Mesendoderm (in vitro differentiated cells): ENCODE measurements around the gene SHC3.

Source experiments
- DNase-seq: peaks from one replicate; pipeline ENCODE4 v3.0.0; 2013
- H2AK5ac ChIP-seq: 2 replicates; pipeline ENCODE4 v1.6.1; 2013; ENCODE audit warnings: low read length, inconsistent platforms
- H2BK120ac ChIP-seq: 2 replicates; pipeline ENCODE4 v1.6.1; 2013; ENCODE audit warnings: low read depth, mild to moderate bottlenecking, low read length, moderate library complexity, mixed read lengths
- H2BK15ac ChIP-seq: replicated peaks from 2 replicates; pipeline ENCODE4 v1.6.1; 2013; ENCODE audit warnings: low read depth, mild to moderate bottlenecking, moderate library complexity
- H2BK5ac ChIP-seq: 2 replicates; pipeline ENCODE4 v1.6.1; 2013; ENCODE audit warnings: low read length, inconsistent platforms
- H3K18ac ChIP-seq: 2 replicates; pipeline ENCODE4 v1.6.1; 2013; ENCODE audit warnings: mild to moderate bottlenecking, low read length, mixed read lengths
- H3K23ac ChIP-seq: one replicate; pipeline ENCODE4 v1.6.1; 2013; ENCODE audit warnings: low read length
- H3K27ac ChIP-seq: 2 replicates; pipeline ENCODE4 v1.5.1; 2013; ENCODE audit warnings: low read depth, mild to moderate bottlenecking, inconsistent platforms, low read length, moderate library complexity
- H3K27me3 ChIP-seq: 2 replicates; pipeline ENCODE4 v1.6.1; 2013; ENCODE audit warnings: low read length, control low read depth, mild to moderate bottlenecking, inconsistent platforms; ENCODE audit not compliant: insufficient read depth, poor library complexity
- H3K36me3 ChIP-seq: 2 replicates; pipeline ENCODE4 v1.6.1; 2013; ENCODE audit warnings: low read length, inconsistent platforms; ENCODE audit not compliant: control insufficient read depth, insufficient read depth
- H3K4ac ChIP-seq: one replicate; pipeline ENCODE4 v1.6.1; 2013; ENCODE audit warnings: low read depth, mild to moderate bottlenecking, low read length, moderate library complexity
- H3K4me1 ChIP-seq: 2 replicates; pipeline ENCODE4 v1.6.1; 2013; ENCODE audit warnings: low read depth, low read length, inconsistent platforms; ENCODE audit not compliant: control insufficient read depth
- H3K4me2 ChIP-seq: 2 replicates; pipeline ENCODE4 v1.6.1; 2013; ENCODE audit warnings: low read length
- H3K4me3 ChIP-seq: 2 replicates; pipeline ENCODE4 v1.5.1; 2013; ENCODE audit warnings: mild to moderate bottlenecking, low read length
- H3K56ac ChIP-seq: one replicate; pipeline ENCODE4 v1.6.1; 2013; ENCODE audit warnings: low read length
- H3K79me1 ChIP-seq: 2 replicates; pipeline ENCODE4 v1.6.1; 2013; ENCODE audit warnings: low read length, inconsistent platforms
- H3K79me2 ChIP-seq: 2 replicates; pipeline ENCODE4 v1.6.1; 2013; ENCODE audit warnings: mild to moderate bottlenecking, low read length; ENCODE audit not compliant: control insufficient read depth, insufficient read depth
- H3K9ac ChIP-seq: 2 replicates; pipeline ENCODE4 v1.6.1; 2013; ENCODE audit warnings: low read length, inconsistent platforms
- H4K5ac ChIP-seq: one replicate; pipeline ENCODE4 v1.6.1; 2013; ENCODE audit warnings: low read length
- H4K8ac ChIP-seq: one replicate; pipeline ENCODE4 v1.6.1; 2013; ENCODE audit warnings: low read depth, mild to moderate bottlenecking, control low read depth, low read length, moderate library complexity
- WGBS: extraction: QIAGEN DNeasy Blood & Tissue Kit; methylation state at CpG from one replicate; pipeline ENCODE4 v1.1.7; 2013; ENCODE audit warnings: low lambda C conversion rate, missing lambda C conversion rate; ENCODE audit not compliant: insufficient coverage; ENCODE audit errors: extremely low coverage; 5-methylcytosine and 5-hydroxymethylcytosine counted together

The SHC3 gene

GRCh38 chr9:88975966-88976889, 202.4 kb downstream of the SHC3 start:
- Histone ChIP-seq H4K5ac (no peak overlapping the region), H3K4ac (no peak overlapping the region), H2BK15ac (no peak overlapping the region), H3K79me1 (no peaks in the 10 kb centered on the region), H3K9ac (no peak overlapping the region), H3K27me3 (no peaks in the 10 kb centered on the region), H3K36me3 (no peaks in the 10 kb centered on the region), H3K79me2 (no peaks in the 10 kb centered on the region), H3K4me2 (no peak overlapping the region), H2BK5ac (no peak overlapping the region), H3K4me3 (no peak overlapping the region), H2BK120ac (no peak overlapping the region), H3K23ac (no peak overlapping the region), H4K8ac (no peak overlapping the region), H2AK5ac (no peak overlapping the region), H3K18ac (no peak overlapping the region), H3K27ac (no peak overlapping the region), H3K4me1 (no peaks in the 10 kb centered on the region), H3K56ac (no peak overlapping the region)
- no peak for DNase-seq
- WGBS: no CpG with 5 or more reads among the region's 8 CpGs

GRCh38 chr9:88974641-88975040, 204.0 kb downstream of the SHC3 start:
- Histone ChIP-seq H3K18ac (no peak overlapping the region), H3K27me3 (no peaks in the 10 kb centered on the region), H3K9ac (no peak overlapping the region), H3K23ac (no peak overlapping the region), H3K4me3 (no peak overlapping the region), H3K4me2 (no peak overlapping the region), H3K27ac (no peak overlapping the region), H2BK15ac (no peak overlapping the region), H2BK5ac (no peak overlapping the region), H3K36me3 (no peaks in the 10 kb centered on the region), H4K8ac (no peak overlapping the region), H3K79me1 (no peaks in the 10 kb centered on the region), H3K56ac (no peak overlapping the region), H2BK120ac (no peak overlapping the region), H3K79me2 (no peaks in the 10 kb centered on the region), H2AK5ac (no peak overlapping the region), H4K5ac (no peak overlapping the region), H3K4me1 (no peaks in the 10 kb centered on the region), H3K4ac (no peak overlapping the region)
- no CpG with 5 or more reads among the region's 7 CpGs for WGBS
- no peak for DNase-seq

DNA sequence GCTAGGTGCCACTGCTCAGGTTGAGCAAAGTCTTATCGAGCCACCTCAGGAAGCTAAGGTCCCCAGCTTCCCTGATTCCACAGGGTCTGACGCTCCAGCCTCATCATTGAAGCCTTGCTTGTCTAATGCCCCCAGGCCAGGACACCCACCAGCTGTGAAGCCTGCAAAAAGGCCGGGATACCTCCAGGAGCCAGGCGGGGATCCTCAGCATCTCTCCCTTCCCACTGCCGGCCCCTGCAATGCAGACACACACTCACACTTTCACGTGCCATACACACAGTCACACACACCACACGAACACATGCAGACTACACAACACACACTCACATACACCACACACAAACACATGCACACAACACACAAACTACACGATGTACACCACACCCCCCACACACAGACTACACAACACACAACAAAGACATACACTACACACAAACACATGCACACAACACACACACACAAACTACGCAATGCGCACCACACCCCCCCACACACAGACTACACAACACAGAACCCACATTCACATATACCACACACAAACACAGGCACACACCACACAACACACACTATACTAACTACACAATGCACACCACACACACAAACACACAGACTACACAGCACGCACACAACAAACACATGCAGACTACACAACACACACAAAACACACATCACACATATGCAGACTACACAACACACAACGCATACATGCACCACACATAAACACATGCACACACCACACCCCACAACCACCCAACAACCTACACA, 205.2 kb downstream of the SHC3 start:
- Histone ChIP-seq H3K4me1 (no peaks in the 10 kb centered on the region), H3K4me2 (no peak overlapping the region), H3K27me3 (no peaks in the 10 kb centered on the region), H3K79me2 (no peaks in the 10 kb centered on the region), H3K23ac (no peak overlapping the region), H2BK5ac (peak overlapping the region; percentile 20), H3K56ac (no peak overlapping the region), H3K27ac (no peak overlapping the region), H2BK15ac (no peak overlapping the region), H3K9ac (no peak overlapping the region), H2BK120ac (no peak overlapping the region), H2AK5ac (peak overlapping the region; percentile 29), H3K79me1 (no peaks in the 10 kb centered on the region), H3K4ac (no peak overlapping the region), H3K4me3 (no peak overlapping the region), H4K8ac (no peak overlapping the region), H3K18ac (no peak overlapping the region), H4K5ac (no peak overlapping the region), H3K36me3 (no peaks in the 10 kb centered on the region)
- DNase-seq: peak; percentile 64
- no CpG with 5 or more reads among the region's 12 CpGs for WGBS

GRCh38 chr9:88972401-88972800, 206.2 kb downstream of the SHC3 start:
- no CpG with 5 or more reads among the region's 4 CpGs for WGBS
- Histone ChIP-seq H3K79me2 (no peaks in the 10 kb centered on the region), H3K4ac (no peak overlapping the region), H3K56ac (no peak overlapping the region), H3K9ac (no peak overlapping the region), H2BK5ac (no peak overlapping the region), H3K4me2 (no peak overlapping the region), H3K18ac (no peak overlapping the region), H4K8ac (no peak overlapping the region), H3K27me3 (no peaks in the 10 kb centered on the region), H4K5ac (no peak overlapping the region), H3K4me1 (no peaks in the 10 kb centered on the region), H3K36me3 (no peaks in the 10 kb centered on the region), H2BK15ac (no peak overlapping the region), H3K79me1 (no peaks in the 10 kb centered on the region), H2AK5ac (no peak overlapping the region), H3K4me3 (no peak overlapping the region), H3K27ac (no peak overlapping the region), H3K23ac (no peak overlapping the region), H2BK120ac (no peak overlapping the region)
- DNase-seq: no peak

DNA sequence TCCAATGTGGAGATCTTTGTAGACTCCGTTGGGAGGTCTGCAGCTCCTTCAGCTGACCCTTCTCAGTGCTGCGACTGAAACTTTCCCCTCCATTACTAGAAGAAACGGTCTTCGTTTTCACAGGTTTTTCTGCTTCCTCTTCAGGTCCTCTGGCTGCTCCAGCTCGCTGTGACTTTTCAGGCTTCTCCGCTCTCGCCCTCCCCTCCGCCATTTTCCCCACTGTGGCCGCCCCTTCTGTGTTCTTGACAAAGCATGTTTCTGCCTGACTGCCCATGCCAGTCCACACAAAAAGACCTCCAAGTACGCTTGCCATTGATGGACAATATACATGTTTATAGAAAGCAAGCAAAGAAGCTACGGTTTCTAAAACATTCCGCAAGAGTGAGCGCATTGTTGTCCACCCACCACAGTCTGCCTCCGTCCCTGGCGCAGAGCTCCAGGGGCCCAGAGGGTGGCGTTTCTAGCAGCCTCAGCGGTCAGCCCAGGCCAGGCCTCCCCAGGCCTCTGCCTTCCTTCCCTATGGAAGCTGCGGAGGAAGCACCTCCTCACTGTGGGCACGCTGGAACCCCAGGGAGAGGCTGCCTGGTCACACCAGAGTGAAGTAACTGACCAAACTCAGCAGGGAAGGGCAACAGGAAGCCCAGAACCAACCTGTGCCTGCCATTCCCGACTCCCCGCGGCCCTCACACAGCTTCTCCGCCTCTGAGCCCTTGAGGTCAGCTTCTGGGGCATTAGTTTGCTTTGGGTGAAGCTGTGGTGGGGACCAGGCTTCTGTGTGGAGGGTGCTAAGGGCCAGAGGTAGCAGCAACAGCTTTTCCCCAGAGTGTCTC, 207.3 kb downstream of the SHC3 start:
- Histone ChIP-seq H3K9ac (no peak overlapping the region), H3K4me2 (no peak overlapping the region), H3K18ac (no peak overlapping the region)

More for the DNA sequence above, 207.3 kb downstream of the SHC3 start:
- Histone ChIP-seq H4K5ac (no peak overlapping the region), H3K27me3 (no peaks in the 10 kb centered on the region), H3K36me3 (no peaks in the 10 kb centered on the region), H3K4ac (no peak overlapping the region), H2BK5ac (no peak overlapping the region), H2BK120ac (no peak overlapping the region), H3K56ac (no peak overlapping the region), H3K27ac (no peak overlapping the region), H3K4me1 (no peaks in the 10 kb centered on the region), H3K79me2 (no peaks in the 10 kb centered on the region), H3K23ac (no peak overlapping the region), H2AK5ac (no peak overlapping the region), H4K8ac (no peak overlapping the region), H3K4me3 (no peak overlapping the region), H3K79me1 (no peaks in the 10 kb centered on the region), H2BK15ac (no peak overlapping the region)
- no CpG with 5 or more reads among the region's 23 CpGs for WGBS
- DNase-seq: no peak
